Hepatocyte (in vitro differentiated cells): Measurements from ENCODE around the gene AKT2.

Source experiments
- CTCF ChIP-seq: fragments of 200-600 bp; sonication (generic); IDR thresholded peaks from 2 replicates; pipeline ENCODE4 v1.5.1; 2016; ENCODE audit warnings: antibody characterized with exemption, mild to moderate bottlenecking; ENCODE audit not compliant: poor library complexity
- EZH2 ChIP-seq: fragments of 200-600 bp; sonication (generic); IDR thresholded peaks from 2 replicates; pipeline ENCODE4 v1.6.1; 2016; ENCODE audit warnings: antibody characterized with exemption, mild to moderate bottlenecking, borderline replicate concordance

- no peak for TF ChIP-seq CTCF
- TF ChIP-seq EZH2, result no peak
Observed at GRCh38 chr19:40286971-40287421, 1.9 kb upstream of the AKT2 start.
